Gastrocnemius medialis (tissue), 4 donors: ENCODE data around the gene PHF23. TPM values are rescaled to one million over a fixed set of nuclear protein-coding genes. Genes with fewer than 3 reads are reported as not detected.

ENCODE experiments used
- ATAC-seq, 2 donors: fragments of 150-250 bp; one replicate each; pipeline ENCODE4 v1.9.1; 2016
- DNase-seq, 2 donors: peaks; one replicate each; pipeline ENCODE4 v3.0.0-alpha.2; 2019
- H3K27ac ChIP-seq, 4 donors: fragments of 200-600 bp; sonication (generic); 1 replicate in 1 of 4; 2 replicates in 3 of 4; pipeline ENCODE4 v1.5.1; 2016 to 2018; ENCODE audit warnings: mild to moderate bottlenecking in 2 of 4, moderate library complexity in 1 of 4
- H3K27me3 ChIP-seq, 3 donors: fragments of 200-600 bp; sonication (generic) in 2 of 3; 1 replicate in 1 of 3; 2 replicates in 2 of 3; pipeline versions ENCODE4 v1.5.1 to v1.6.0; 2016 to 2019; ENCODE audit warnings: mild to moderate bottlenecking in 1 of 3, moderate library complexity in 1 of 3
- H3K36me3 ChIP-seq, 2 donors: fragments of 200-600 bp; sonication (generic) in 1 of 2; one replicate each; pipeline ENCODE4 v1.5.1; 2017 to 2018
- H3K4me1 ChIP-seq, 2 donors: fragments of 200-600 bp; sonication (generic) in 1 of 2; one replicate each; pipeline ENCODE4 v1.5.1; 2016 to 2017; ENCODE audit warnings: mild to moderate bottlenecking in 2 of 2
- H3K4me3 ChIP-seq, 4 donors: fragments of 200-600 bp; sonication (generic) in 3 of 4; 1 replicate in 1 of 4; 2 replicates in 3 of 4; pipeline ENCODE4 v1.5.1; 2016 to 2019; ENCODE audit warnings: mild to moderate bottlenecking in 2 of 4
- H3K9me3 ChIP-seq, 3 donors: fragments of 200-600 bp; sonication (generic) in 2 of 3; 1 replicate in 1 of 3; 2 replicates in 2 of 3; pipeline ENCODE4 v1.5.1; 2016 to 2019
- CTCF ChIP-seq, 5 experiments: fragments of 450-650 bp in 3 of 5; fragments of 200-600 bp in 2 of 5; sonication (generic) in 2 of 5; IDR thresholded peaks in 4 of 5; conservative IDR thresholded peaks in 1 of 5; 1 replicate in 4 of 5; 2 replicates in 1 of 5; pipeline ENCODE4 v1.5.1; 2016 to 2019; ENCODE audit warnings: antibody characterized with exemption in 5 of 5, mild to moderate bottlenecking in 3 of 5, moderate library complexity in 3 of 5
- POLR2A ChIP-seq, 2 donors: fragments of 450-650 bp; IDR thresholded peaks; one replicate each; pipeline ENCODE4 v1.6.1; 2017; ENCODE audit warnings: antibody characterized with exemption in 2 of 2, mild to moderate bottlenecking in 2 of 2, moderate library complexity in 2 of 2
- in situ Hi-C, 4 donors: fragments of 200-750 bp; cut with MboI; loops; one replicate each; pipeline versions ENCODE4 v1.15.0 to v1.8.0; 2017; ENCODE audit warnings: low sequenced_read_pairs in 4 of 4
- intact Hi-C: fragments of 100-400 bp; cut with DNase I; formaldehyde crosslinking; loops from one replicate; pipeline ENCODE4 v1.15.1; 2023; ENCODE audit warnings: low total_unique reads
- total RNA-seq, 4 donors: library from RNA; depleted of rRNA; stranded (reverse); fragments of >200 nt; gene quantifications; one replicate each; pipeline versions ENCODE4 v1.1.0 to v1.2.3, GENCODE V29; 2016

Gene PHF23
- total RNA-seq, 4 donors from 2014 or later, result 16.9 to 31.8 (median 24.1) TPM

- no peaks in the 10 kb centered on the region for H3K27me3 ChIP-seq
- in situ Hi-C loops, result no loop called here
- peaks cover 0 to 33% of the 10 kb centered on the region in 2 donors for H3K36me3 ChIP-seq
- no peaks in the 10 kb centered on the region for H3K9me3 ChIP-seq
- peak; percentile 93 to 96 for DNase-seq
- H3K4me3 ChIP-seq, result peak within 1 kb of the TSS; percentile 81 to 99 (median 88)
- ATAC-seq, result peak; percentile 59 to 70
- H3K4me1 ChIP-seq, result peaks cover 29 to 44% of the 10 kb centered on the region in 2 donors
- H3K27ac ChIP-seq, result peak within 1 kb of the TSS; percentile 88 to 99 (median 95)
- intact Hi-C loops, result loop anchor here (2.0 kb wide), 1 partner anchor 14 kb away; no protein-coding TSS in a partner anchor
- TF ChIP-seq CTCF (IDR thresholded peaks at IDR 0.05 in 4 of 5, conservative IDR thresholded peaks at IDR 0.05 in 1 of 5), result peak in 3 of 5 experiments; percentile 4 to 88 (median 77)
- TF ChIP-seq POLR2A (IDR thresholded peaks at IDR 0.05), result peak; percentile 81 to 88
Observed at GRCh38 chr17:7234083-7234951, 4.9 kb downstream of the PHF23 start, which contains the start of gene DVL2. Gene DVL2 (minus strand): TSS chr17:7234517. CDS start chr17:7234262, 255 bp downstream.

- no peak for DNase-seq
- intact Hi-C loops, result loop anchor here (2.0 kb wide), 1 partner anchor 13 kb away; no protein-coding TSS in a partner anchor
- TF ChIP-seq CTCF (IDR thresholded peaks at IDR 0.05 in 4 of 5, conservative IDR thresholded peaks at IDR 0.05 in 1 of 5) (no peak), POLR2A (IDR thresholded peaks at IDR 0.05) (no peak)
- Histone ChIP-seq H3K4me1 (peaks cover 29 to 44% of the 10 kb centered on the region in 2 donors), H3K36me3 (peaks cover 0 to 39% of the 10 kb centered on the region in 2 donors), H3K27ac (peak overlapping the region; percentile 88 to 99 (median 95)), H3K27me3 (no peaks in the 10 kb centered on the region), H3K9me3 (no peaks in the 10 kb centered on the region), H3K4me3 (peak overlapping the region; percentile 81 to 99 (median 88))
- in situ Hi-C loops, result no loop called here
- peak; percentile 3 for ATAC-seq
Observed at GRCh38 chr17:7233701-7234082, 5.6 kb downstream of the PHF23 start.

GRCh38 chr17:7232114-7232513 lies 7.1 kb downstream of the PHF23 start:
- H3K4me3 ChIP-seq, result no peak overlapping the region
- H3K4me1 ChIP-seq, result peaks cover 29 to 38% of the 10 kb centered on the region in 2 donors
- no peaks in the 10 kb centered on the region for H3K27me3 ChIP-seq
- no peak for TF ChIP-seq CTCF (IDR thresholded peaks at IDR 0.05 in 4 of 5, conservative IDR thresholded peaks at IDR 0.05 in 1 of 5)
- no peak for TF ChIP-seq POLR2A (IDR thresholded peaks at IDR 0.05)
- DNase-seq (no peak), ATAC-seq (no peak)
- intact Hi-C loops, result no loop called here
- H3K27ac ChIP-seq, result no peak overlapping the region
- in situ Hi-C loops, result no loop called here
- H3K9me3 ChIP-seq, result no peaks in the 10 kb centered on the region
- peaks cover 0 to 52% of the 10 kb centered on the region in 2 donors for H3K36me3 ChIP-seq

GRCh38 chr17:7229504-7229903 lies 9.8 kb downstream of the PHF23 start:
- no peak overlapping the region for H3K4me3 ChIP-seq
- intact Hi-C loops, result no loop called here
- no peaks in the 10 kb centered on the region for H3K9me3 ChIP-seq
- H3K27ac ChIP-seq, result no peak overlapping the region
- ATAC-seq (no peak), DNase-seq (no peak)
- H3K4me1 ChIP-seq, result peaks cover 20 to 27% of the 10 kb centered on the region in 2 donors
- TF ChIP-seq POLR2A (IDR thresholded peaks at IDR 0.05) (no peak), CTCF (IDR thresholded peaks at IDR 0.05 in 4 of 5, conservative IDR thresholded peaks at IDR 0.05 in 1 of 5) (no peak)
- H3K36me3 ChIP-seq, result peaks cover 0 to 60% of the 10 kb centered on the region in 2 donors
- in situ Hi-C loops, result no loop called here
- H3K27me3 ChIP-seq, result no peaks in the 10 kb centered on the region
